ENCODE results near the gene PSMA1. TPM values are rescaled to one million over a fixed set of nuclear protein-coding genes. Genes with fewer than 3 reads are reported as not detected.
"Not testable (repeated sequence)": the region's sequence is repeated elsewhere in the genome, so short reads cannot be mapped to it uniquely, and the experiment has no call there.

The PSMA1 gene
- total RNA-seq (2014; rRNA removed; shearing (Covaris generic)) (134 and 173 TPM in 2 replicates), total RNA-seq (2022) (171 TPM in 2 replicates), Bru-seq, nascent RNA (percentile 27 among the genes with signal in this experiment), BruChase-seq, experiment 1, labeled RNA remaining after a 6-hour chase (percentile 42 among the genes with signal in this experiment), BruChase-seq, experiment 2, labeled RNA remaining after a 2-hour chase (percentile 38 among the genes with signal in this experiment)
- long read RNA-seq, transcript PSMA1-201 (10 exons, 1,505 nt), result major isoform, 166 of 214 reads
- long read RNA-seq, transcript PSMA1-209 (10 exons, 1,527 nt), result minor isoform, 8 of 214 reads
- long read RNA-seq, partial matches to known transcripts, result 2 of 214 reads
- long read RNA-seq, other reads (novel, unspliced or antisense), result 36 of 214 reads

DNA sequence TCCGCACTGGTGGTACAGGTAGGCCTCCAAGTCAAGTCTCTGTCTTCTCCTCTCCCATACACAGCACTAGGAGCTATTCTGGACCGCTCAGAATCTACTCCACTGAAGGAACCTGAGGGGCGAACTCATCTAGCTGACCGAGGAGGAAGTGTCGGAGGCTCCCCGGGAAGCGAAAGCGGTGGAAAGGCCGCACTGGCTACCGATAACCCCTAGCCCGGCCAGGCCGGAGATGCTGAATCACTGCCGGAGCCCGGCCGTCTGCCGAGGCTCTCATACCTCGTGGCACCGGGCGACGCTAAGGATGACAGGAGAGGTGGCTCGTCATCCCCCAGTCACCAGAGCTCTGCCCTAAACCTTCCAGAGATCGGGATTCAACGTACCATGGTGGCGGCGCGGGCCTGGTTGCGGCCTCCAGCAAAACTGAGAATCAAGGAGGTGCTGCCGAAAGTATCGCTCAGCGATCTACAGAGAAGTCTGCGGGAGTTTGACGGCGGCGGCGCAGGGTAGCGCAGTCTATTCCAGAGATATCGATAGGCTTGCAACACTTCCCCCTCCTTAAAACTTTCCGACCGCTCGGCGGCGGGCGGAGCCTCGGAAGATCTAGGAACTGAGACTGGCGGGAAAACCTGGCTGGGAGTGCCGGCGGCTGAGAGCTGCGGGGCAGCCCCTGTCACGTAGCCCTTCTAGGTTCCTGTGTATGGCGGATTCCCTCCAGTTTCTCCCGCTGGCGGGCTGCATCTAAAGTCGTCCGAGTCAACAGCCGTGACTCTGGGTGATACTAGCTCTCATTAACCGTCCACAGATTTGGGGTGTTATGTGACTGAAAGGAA is at the start of gene PSMA1:
TSS of gene PSMA1 (minus strand) at position 470 of the 830 bp plus-strand sequence. CDS start at position 383, 87 bp downstream.
- ChIA-PET CTCF (ENCODE audit: unreplicated experiment) (interaction anchor here (1.7 kb wide), 1 partner anchor 21 kb away, joined by 5 read pairs; the partner anchor contains the start of gene COPB1), POLR2A (interaction anchor here (0.7 to 2.2 kb wide), 11 partner anchors 13 to 371 kb away, joined by 3 to 16 read pairs (median 4); partner anchors contain the start of genes COPB1 and CYP2R1)
- H3K4me1 ChIP-seq (ENCODE audit: insufficient read depth, low read length, poor library complexity, severe bottlenecking), result peaks cover 19% of the 10 kb centered on the region
- H3K79me2 ChIP-seq (ENCODE audit: insufficient read depth, low read depth, low read length), result peaks cover 32% of the 10 kb centered on the region
- H3K9me2 ChIP-seq (ENCODE audit: insufficient read depth, low read length), result no peaks in the 10 kb centered on the region
- no peaks in the 10 kb centered on the region for H3K9me3 ChIP-seq (ENCODE audit: low read length)
- H3K4me3 ChIP-seq (ENCODE audit: low read depth, low read length, poor library complexity, severe bottlenecking), result peak within 1 kb of the TSS; percentile 94
- peaks cover 41% of the 10 kb centered on the region for H3K36me3 ChIP-seq (ENCODE audit: insufficient read depth, low read length)
- peak within 1 kb of the TSS; percentile 99 for H2AFZ ChIP-seq (ENCODE audit: low read length)
- BruUV-seq (replicated peaks), result no TSS peak
- H4K20me1 ChIP-seq (ENCODE audit: insufficient read depth, low read length), result peaks cover 5% of the 10 kb centered on the region; the same call in 1 of the 2 replicates
- peak within 1 kb of the TSS; percentile 86 for H3K4me2 ChIP-seq (ENCODE audit: low read length)
- peak; percentile 94 for DNase-seq (ENCODE audit: low spot score)
- peak within 1 kb of the TSS; percentile 64 for H3K27ac ChIP-seq (ENCODE audit: low read depth, low read length, poor library complexity, severe bottlenecking)
- TF ChIP-seq, protein P1, sequence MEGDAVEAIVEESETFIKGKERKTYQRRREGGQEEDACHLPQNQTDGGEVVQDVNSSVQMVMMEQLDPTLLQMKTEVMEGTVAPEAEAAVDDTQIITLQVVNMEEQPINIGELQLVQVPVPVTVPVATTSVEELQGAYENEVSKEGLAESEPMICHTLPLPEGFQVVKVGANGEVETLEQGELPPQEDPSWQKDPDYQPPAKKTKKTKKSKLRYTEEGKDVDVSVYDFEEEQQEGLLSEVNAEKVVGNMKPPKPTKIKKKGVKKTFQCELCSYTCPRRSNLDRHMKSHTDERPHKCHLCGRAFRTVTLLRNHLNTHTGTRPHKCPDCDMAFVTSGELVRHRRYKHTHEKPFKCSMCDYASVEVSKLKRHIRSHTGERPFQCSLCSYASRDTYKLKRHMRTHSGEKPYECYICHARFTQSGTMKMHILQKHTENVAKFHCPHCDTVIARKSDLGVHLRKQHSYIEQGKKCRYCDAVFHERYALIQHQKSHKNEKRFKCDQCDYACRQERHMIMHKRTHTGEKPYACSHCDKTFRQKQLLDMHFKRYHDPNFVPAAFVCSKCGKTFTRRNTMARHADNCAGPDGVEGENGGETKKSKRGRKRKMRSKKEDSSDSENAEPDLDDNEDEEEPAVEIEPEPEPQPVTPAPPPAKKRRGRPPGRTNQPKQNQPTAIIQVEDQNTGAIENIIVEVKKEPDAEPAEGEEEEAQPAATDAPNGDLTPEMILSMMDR (conservative IDR thresholded peaks at IDR 0.05; ENCODE audit: low read length), result no peak
- TF ChIP-seq EZH2phosphoT487 (IDR thresholded peaks at IDR 0.05; ENCODE audit: borderline replicate concordance, low read depth, low read length), result no peak
- intact Hi-C loops (cut with micrococcal nuclease; ENCODE audit: unreplicated experiment), result loop anchor here (1.0 to 5.0 kb wide), 5 partner anchors 21 to 387 kb away; partner anchors contain the start of genes COPB1 and CYP2R1

DNA sequence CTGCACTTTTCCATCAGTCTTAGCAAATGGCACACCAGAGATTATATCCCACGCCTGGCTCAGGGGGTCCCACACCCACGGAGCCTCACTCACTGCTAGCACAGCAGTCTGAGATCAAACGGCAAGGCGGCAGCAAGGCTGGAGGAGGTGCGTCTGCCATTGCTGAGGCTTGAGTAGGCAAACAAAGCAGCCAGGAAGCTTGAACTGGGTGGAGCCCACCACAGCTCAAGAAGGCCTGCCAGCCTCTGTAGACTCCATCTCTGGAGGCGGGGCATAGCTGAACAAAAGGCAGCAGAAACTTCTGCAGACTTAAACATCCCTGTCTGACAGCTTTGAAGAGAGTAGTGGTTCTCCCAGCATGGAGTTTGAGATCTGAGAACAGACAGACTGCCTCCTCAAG is 49.3 kb upstream of the PSMA1 start:
- H3K27ac ChIP-seq (ENCODE audit: low read depth, low read length, poor library complexity, severe bottlenecking); H4K20me1 ChIP-seq (ENCODE audit: insufficient read depth, low read length); intact Hi-C loops (cut with micrococcal nuclease; ENCODE audit: unreplicated experiment); CTCF ChIA-PET (ENCODE audit: unreplicated experiment); H2AFZ ChIP-seq (ENCODE audit: low read length); H3K4me1 ChIP-seq (ENCODE audit: insufficient read depth, low read length, poor library complexity, severe bottlenecking); DNase-seq (ENCODE audit: low spot score); H3K4me3 ChIP-seq (ENCODE audit: low read depth, low read length, poor library complexity, severe bottlenecking); BruUV-seq (replicated peaks); H3K4me2 ChIP-seq (ENCODE audit: low read length); H3K9me2 ChIP-seq (ENCODE audit: insufficient read depth, low read length); H3K9me3 ChIP-seq (ENCODE audit: low read length); POLR2A ChIA-PET; H3K36me3 ChIP-seq (ENCODE audit: insufficient read depth, low read length); H3K79me2 ChIP-seq (ENCODE audit: insufficient read depth, low read depth, low read length): not testable (repeated sequence)

DNA sequence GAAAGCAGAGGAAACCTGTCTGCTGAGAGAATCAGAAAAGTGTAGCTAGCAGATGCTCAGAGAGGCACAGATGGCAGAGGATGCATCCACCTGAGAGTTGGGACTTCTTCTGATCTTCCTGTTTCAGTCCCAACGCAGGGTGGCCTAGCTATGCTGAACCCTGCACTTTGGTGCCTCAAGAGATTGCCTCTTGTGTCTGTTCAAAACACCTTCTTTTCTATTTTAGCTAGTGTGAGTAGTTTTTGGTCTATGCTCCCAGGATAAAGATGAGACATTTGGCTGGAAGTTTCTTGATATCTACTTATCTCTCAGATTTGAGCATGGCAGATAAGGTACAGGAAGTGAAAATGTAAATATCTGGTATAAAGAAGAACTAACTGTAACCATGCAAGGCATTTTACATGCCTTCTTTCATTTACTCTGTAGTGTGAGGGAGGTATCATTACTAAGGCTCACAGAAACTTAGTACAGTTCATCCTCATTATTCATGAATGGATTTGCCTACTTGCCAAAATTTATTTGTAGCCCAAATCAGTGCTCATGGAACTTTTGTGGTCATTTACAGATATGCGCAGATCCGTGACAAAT is 47.0 kb upstream of the PSMA1 start:
- BruUV-seq (replicated peaks), result no TSS peak
- no peaks in the 10 kb centered on the region for H4K20me1 ChIP-seq (ENCODE audit: insufficient read depth, low read length)
- H3K4me3 ChIP-seq (ENCODE audit: low read depth, low read length, poor library complexity, severe bottlenecking), result no peak overlapping the region
- no peaks in the 10 kb centered on the region for H3K4me1 ChIP-seq (ENCODE audit: insufficient read depth, low read length, poor library complexity, severe bottlenecking)
- H3K9me3 ChIP-seq (ENCODE audit: low read length), result no peaks in the 10 kb centered on the region
- H3K9me2 ChIP-seq (ENCODE audit: insufficient read depth, low read length), result no peaks in the 10 kb centered on the region
- ChIA-PET CTCF (ENCODE audit: unreplicated experiment) (no interaction called here), POLR2A (interaction anchor here (0.7 to 3.2 kb wide), 3 partner anchors 9 to 16 kb away, joined by 3 to 13 read pairs (median 7); no protein-coding TSS in a partner anchor)
- intact Hi-C loops (cut with micrococcal nuclease; ENCODE audit: unreplicated experiment), result no loop called here
- no peaks in the 10 kb centered on the region for H3K36me3 ChIP-seq (ENCODE audit: insufficient read depth, low read length)
- H3K27ac ChIP-seq (ENCODE audit: low read depth, low read length, poor library complexity, severe bottlenecking), result no peak overlapping the region
- H2AFZ ChIP-seq (ENCODE audit: low read length), result 0 out of 2 replicates have a peak overlapping the region, but pooled peaks have one; percentile 22
- no peak overlapping the region for H3K4me2 ChIP-seq (ENCODE audit: low read length)
- H3K79me2 ChIP-seq (ENCODE audit: insufficient read depth, low read depth, low read length), result no peaks in the 10 kb centered on the region
- TF ChIP-seq EZH2phosphoT487 (IDR thresholded peaks at IDR 0.05; ENCODE audit: borderline replicate concordance, low read depth, low read length), result no peak
- TF ChIP-seq, protein P1 (conservative IDR thresholded peaks at IDR 0.05; ENCODE audit: low read length), result no peak
- DNase-seq (ENCODE audit: low spot score), result no peak

Data from OCI-LY7 (cell line).